Coronary artery (tissue), 2 donors: ENCODE measurements around the gene ANP32D.
A peak's percentile ranks its signal among the peaks of the same experiment; 100 is the strongest.
"Not testable (repeated sequence)": the region's sequence is repeated elsewhere in the genome, so short reads cannot be mapped to it uniquely, and the experiment has no call there.

Source experiments
- DNase-seq: peaks from one replicate; pipeline ENCODE4 v3.0.0-alpha.2; 2017; ENCODE audit warnings: low spot score
- H3K27ac ChIP-seq, 2 donors: fragments of 200-600 bp; sonication (generic); one replicate each; pipeline ENCODE4 v1.5.1; 2016 to 2019
- H3K4me3 ChIP-seq: fragments of 200-600 bp; sonication (generic); 2 replicates; pipeline ENCODE4 v1.5.1; 2016; ENCODE audit warnings: mild to moderate bottlenecking, moderate library complexity
- TF ChIP-seq, protein P1 (sequence below): fragments of 200-600 bp; sonication (generic); IDR thresholded peaks from one replicate; pipeline ENCODE4 v1.5.1; 2019; ENCODE audit warnings: antibody characterized with exemption

The ANP32D gene

DNA sequence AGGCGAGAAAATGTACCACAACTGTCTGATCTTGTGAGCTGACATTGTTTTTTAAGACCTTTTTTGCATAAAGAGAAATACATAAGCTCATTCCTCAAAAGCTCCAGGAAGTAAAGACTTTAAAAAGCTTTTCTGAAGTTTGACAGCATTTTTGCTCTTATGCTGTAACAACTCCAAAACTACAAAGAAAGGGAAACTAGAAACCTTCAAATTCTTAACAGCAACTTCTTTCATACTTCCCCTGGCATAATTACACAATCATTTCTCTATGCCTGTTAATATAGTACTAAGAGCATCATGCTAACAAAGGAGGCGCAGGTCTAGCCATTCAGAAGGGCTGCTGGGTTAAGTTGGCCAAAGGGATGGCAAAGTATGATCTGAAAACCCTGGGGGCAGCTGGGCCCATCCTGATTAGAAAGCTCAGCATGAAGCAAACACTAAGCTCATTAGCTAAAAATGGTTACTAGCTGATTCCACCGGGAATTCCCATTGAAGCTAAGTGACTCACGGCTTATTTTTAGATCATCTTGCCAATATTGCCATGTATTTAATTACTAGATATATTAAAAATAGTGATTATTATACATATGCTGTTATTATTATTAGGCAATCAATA, 26.1 kb upstream of the ANP32D start:
- DNase-seq, result no peak
- TF ChIP-seq, protein P1, sequence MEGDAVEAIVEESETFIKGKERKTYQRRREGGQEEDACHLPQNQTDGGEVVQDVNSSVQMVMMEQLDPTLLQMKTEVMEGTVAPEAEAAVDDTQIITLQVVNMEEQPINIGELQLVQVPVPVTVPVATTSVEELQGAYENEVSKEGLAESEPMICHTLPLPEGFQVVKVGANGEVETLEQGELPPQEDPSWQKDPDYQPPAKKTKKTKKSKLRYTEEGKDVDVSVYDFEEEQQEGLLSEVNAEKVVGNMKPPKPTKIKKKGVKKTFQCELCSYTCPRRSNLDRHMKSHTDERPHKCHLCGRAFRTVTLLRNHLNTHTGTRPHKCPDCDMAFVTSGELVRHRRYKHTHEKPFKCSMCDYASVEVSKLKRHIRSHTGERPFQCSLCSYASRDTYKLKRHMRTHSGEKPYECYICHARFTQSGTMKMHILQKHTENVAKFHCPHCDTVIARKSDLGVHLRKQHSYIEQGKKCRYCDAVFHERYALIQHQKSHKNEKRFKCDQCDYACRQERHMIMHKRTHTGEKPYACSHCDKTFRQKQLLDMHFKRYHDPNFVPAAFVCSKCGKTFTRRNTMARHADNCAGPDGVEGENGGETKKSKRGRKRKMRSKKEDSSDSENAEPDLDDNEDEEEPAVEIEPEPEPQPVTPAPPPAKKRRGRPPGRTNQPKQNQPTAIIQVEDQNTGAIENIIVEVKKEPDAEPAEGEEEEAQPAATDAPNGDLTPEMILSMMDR, result no peak
- no peak overlapping the region for H3K27ac ChIP-seq
- H3K4me3 ChIP-seq, result no peak overlapping the region

DNA sequence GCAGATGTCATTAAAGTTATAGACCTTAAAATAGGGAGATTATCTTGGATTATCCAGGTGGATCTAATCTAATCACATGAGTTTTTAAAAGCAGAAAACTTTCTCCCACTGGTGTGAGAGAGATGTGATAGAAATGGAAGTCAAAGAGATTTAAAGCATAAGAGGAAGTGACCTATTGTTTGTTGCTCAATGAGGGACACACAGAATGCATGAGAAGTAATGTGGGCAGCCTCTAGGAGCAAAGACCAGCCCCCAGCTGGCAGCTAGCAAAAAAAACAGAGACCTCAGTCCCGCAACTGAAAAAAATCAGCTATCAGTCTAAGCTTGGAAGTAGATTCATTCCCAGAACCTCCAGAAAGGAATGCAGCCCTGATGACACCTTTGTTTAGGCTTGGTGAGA, 24.6 kb upstream of the ANP32D start:
- no peak overlapping the region for H3K27ac ChIP-seq
- no peak for DNase-seq
- TF ChIP-seq, protein P1, result no peak
- no peak overlapping the region for H3K4me3 ChIP-seq

DNA sequence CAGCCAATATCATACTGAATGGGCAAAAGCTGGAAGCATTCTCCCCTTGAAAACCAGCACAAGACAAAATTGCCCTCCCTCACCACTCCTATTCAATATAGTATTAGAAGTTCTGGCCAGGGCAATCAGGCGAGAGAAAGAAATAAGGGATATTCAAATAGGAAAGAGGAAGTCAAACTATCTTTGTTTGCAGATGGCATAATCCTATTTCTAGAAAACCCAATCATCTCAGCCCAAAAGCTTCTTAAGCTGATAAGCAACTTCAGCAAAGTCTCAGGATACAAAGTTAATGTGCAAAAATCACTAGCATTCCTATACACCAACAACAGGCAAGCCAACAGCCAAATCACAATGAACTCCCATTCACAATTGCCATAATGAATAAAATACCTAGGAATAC, 21.0 kb upstream of the ANP32D start:
- Histone ChIP-seq H3K4me3 (no peak overlapping the region), H3K27ac (no peak overlapping the region)
- DNase-seq, result no peak
- TF ChIP-seq, protein P1, result no peak

DNA sequence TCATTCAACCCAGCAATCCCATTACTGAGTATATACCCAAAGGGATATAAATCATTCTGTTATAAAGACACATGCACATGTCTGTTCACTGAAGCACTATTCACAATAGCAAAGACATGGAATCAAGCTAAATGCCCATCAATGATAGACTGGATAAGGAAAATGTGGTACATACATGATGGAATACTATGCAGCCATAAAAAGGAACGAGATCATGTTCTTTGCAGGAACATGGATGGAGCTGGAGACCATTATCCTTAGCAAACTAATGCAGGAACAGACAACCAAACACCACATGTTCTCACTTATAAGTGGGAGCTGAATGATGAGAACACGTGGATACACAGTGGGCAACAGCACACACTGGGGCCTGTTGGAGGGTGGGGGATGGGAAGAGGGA, 19.4 kb upstream of the ANP32D start:
- H3K4me3 ChIP-seq, H3K27ac ChIP-seq, DNase-seq: not testable (repeated sequence)

DNA sequence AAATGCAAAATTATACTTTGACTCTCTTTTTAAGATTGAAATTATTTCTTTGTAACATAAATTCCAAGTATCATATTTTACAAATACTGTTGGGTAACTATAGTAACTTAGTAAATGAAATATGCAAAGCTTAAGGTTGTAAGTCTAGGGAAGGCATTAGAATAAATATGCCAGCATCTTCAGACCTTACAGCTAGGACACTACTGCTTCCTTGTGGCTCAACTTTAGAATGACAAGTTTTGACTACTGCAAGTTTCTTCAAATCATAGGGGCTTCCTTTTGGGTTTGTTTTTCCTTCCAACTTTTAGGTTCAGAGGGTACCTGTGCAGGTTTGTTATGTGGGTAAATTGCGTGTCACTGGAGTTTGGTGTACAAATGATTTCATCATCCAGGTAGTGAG, 17.7 kb upstream of the ANP32D start:
- no peak for DNase-seq
- H3K27ac ChIP-seq, result no peak overlapping the region

DNA sequence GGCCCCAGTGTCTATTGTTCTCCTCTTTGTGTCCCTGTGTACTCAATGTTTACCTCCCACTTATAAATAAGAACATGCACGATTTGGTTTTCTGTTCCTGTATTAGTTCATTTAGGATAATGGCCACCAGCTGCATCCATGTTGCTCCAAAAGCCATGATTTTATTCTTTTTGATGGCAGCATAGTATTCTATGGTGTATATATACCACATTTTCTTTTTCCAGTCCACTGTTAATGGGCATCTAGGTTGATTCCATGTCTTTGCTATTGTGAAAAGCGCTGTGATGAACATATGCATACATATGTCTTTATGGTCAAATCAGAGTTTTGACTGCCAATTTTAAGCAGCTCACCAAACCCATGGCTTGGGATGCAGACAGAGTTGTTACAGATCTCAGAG, 17.2 kb upstream of the ANP32D start:
- TF ChIP-seq, protein P1, result no peak
- no peak overlapping the region for H3K27ac ChIP-seq
- no peak for DNase-seq
- no peak overlapping the region for H3K4me3 ChIP-seq

More for the DNA sequence above, 17.7 kb upstream of the ANP32D start:
- no peak overlapping the region for H3K4me3 ChIP-seq
- TF ChIP-seq, protein P1, result peak; percentile 23

DNA sequence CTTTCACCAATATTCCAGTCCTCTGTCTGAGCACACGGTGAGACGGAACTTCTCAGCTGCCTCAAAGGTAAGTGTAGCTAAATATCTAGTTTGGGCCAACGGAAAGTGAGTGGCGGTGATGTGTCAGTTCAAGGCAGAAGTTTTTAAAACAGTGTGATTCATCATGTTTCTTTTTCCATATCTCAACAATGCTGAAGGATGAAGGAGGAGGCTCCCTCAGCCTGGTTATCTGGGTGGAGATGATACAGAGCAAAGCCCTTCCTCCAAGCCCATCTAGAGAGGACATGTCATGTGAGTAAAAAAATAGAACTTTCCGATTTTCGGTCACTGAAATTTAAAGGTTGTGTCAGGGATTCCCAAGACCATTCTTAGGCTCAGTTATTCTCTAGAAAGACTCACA, 13.1 kb upstream of the ANP32D start:
- DNase-seq, result no peak
- TF ChIP-seq, protein P1, result no peak
- no peak overlapping the region for H3K27ac ChIP-seq
- no peak overlapping the region for H3K4me3 ChIP-seq

DNA sequence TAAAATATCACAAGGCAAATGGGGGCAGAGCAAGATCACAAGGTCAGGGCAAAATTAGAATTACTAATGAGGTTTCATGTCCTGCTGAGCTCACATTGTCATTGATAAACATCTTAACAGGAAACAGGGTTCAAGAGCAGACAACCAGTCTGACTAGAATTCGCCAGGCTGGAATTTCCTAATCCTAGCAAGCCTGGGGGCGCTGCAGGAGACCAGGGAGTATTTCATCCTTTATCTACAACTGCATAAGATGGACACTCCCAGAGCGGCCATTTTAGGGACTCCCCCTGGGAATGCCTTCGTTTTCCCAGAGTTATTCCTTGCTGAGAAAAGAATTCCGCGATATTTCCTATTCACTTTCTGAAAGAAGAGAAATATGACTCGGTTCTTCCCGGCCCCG, 3.3 kb upstream of the ANP32D start:
- not testable (repeated sequence) for H3K27ac ChIP-seq, H3K4me3 ChIP-seq, DNase-seq
